Type B pancreatic cell (in vitro differentiated cells): ENCODE results near the gene ZAP70. TPM values are rescaled to one million over a fixed set of nuclear protein-coding genes. Genes with fewer than 3 reads are reported as not detected.
"Not testable (repeated sequence)": the region's sequence is repeated elsewhere in the genome, so short reads cannot be mapped to it uniquely, and the experiment has no call there.

ENCODE experiments used
- DNase-seq: peaks from one replicate; pipeline ENCODE4 v3.0.0; 2021; ENCODE audit warnings: mixed read lengths; ENCODE audit not compliant: unreplicated experiment; ENCODE audit errors: extremely low spot score
- H3K27ac Mint-ChIP-seq: 2 replicates; pipeline ENCODE4 v1.8.0; 2021; ENCODE audit warnings: mild to moderate bottlenecking, mixed read lengths
- H3K27me3 Mint-ChIP-seq: 2 replicates; pipeline ENCODE4 v1.8.0; 2021; ENCODE audit warnings: mixed read lengths
- H3K36me3 Mint-ChIP-seq: 2 replicates; pipeline ENCODE4 v1.8.0; 2021; ENCODE audit warnings: mixed read lengths
- H3K4me1 Mint-ChIP-seq: one replicate; pipeline ENCODE4 v1.8.0; 2021; ENCODE audit warnings: mixed read lengths; ENCODE audit not compliant: unreplicated experiment
- H3K4me3 Mint-ChIP-seq: 2 replicates; pipeline ENCODE4 v1.8.0; 2021; ENCODE audit warnings: mild to moderate bottlenecking, mixed read lengths
- H3K9me3 Mint-ChIP-seq: 2 replicates; pipeline ENCODE4 v1.8.0; 2021; ENCODE audit warnings: mixed read lengths
- CTCF ChIP-seq: fragments of 200-600 bp; sonication (generic); conservative IDR thresholded peaks from 2 replicates; pipeline ENCODE4 v1.5.0; 2021; ENCODE audit warnings: antibody characterized with exemption, mild to moderate bottlenecking
- total RNA-seq: library from RNA; stranded (reverse); gene quantifications from 2 replicates; pipeline ENCODE4 v1.2.1, GENCODE V29; 2021; ENCODE audit warnings: low replicate concordance

The ZAP70 gene
- total RNA-seq, 1 donor from 2014 or later: 2.5 TPM

- no peaks in the 10 kb centered on the region for H3K27me3 Mint-ChIP-seq
- no peaks in the 10 kb centered on the region for H3K9me3 Mint-ChIP-seq
- H3K36me3 Mint-ChIP-seq: peaks cover 3% of the 10 kb centered on the region
- no peak for TF ChIP-seq CTCF
- H3K27ac Mint-ChIP-seq: no peak overlapping the region
- DNase-seq: no peak
- H3K4me1 Mint-ChIP-seq: peaks cover 14% of the 10 kb centered on the region
- no peak overlapping the region for H3K4me3 Mint-ChIP-seq
These were observed 36.8 kb upstream of the ZAP70 start for GRCh38 chr2:97676620-97677019.

GRCh38 chr2:97677480-97677879, 35.9 kb upstream of the ZAP70 start:
- Mint-ChIP-seq H3K4me1 (peaks cover 14% of the 10 kb centered on the region), H3K27ac (no peak overlapping the region), H3K36me3 (peaks cover 3% of the 10 kb centered on the region), H3K4me3 (no peak overlapping the region), H3K27me3 (no peaks in the 10 kb centered on the region), H3K9me3 (no peaks in the 10 kb centered on the region)
- no peak for DNase-seq
- no peak for TF ChIP-seq CTCF

- Mint-ChIP-seq H3K4me3 (no peak overlapping the region), H3K9me3 (no peaks in the 10 kb centered on the region), H3K27ac (peak overlapping the region; percentile 77), H3K4me1 (peaks cover 10% of the 10 kb centered on the region), H3K36me3 (peaks cover 3% of the 10 kb centered on the region), H3K27me3 (no peaks in the 10 kb centered on the region)
- TF ChIP-seq CTCF: no peak
- no peak for DNase-seq
These were observed 35.1 kb upstream of the ZAP70 start for GRCh38 chr2:97678298-97678697.

- not testable (repeated sequence) for H3K4me1 Mint-ChIP-seq, H3K36me3 Mint-ChIP-seq, H3K4me3 Mint-ChIP-seq, DNase-seq, H3K27ac Mint-ChIP-seq, H3K9me3 Mint-ChIP-seq, H3K27me3 Mint-ChIP-seq
These were observed 26.1 kb upstream of the ZAP70 start for GRCh38 chr2:97687235-97687634.

GRCh38 chr2:97688062-97688827, 25.1 kb upstream of the ZAP70 start:
- Mint-ChIP-seq H3K9me3 (no peaks in the 10 kb centered on the region), H3K27ac (no peak overlapping the region), H3K27me3 (no peaks in the 10 kb centered on the region), H3K4me1 (no peaks in the 10 kb centered on the region), H3K4me3 (no peak overlapping the region), H3K36me3 (no peaks in the 10 kb centered on the region)
- DNase-seq: no peak
- no peak for TF ChIP-seq CTCF

GRCh38 chr2:97691166-97691565, 22.2 kb upstream of the ZAP70 start:
- H3K9me3 Mint-ChIP-seq: no peaks in the 10 kb centered on the region
- no peak for TF ChIP-seq CTCF
- H3K27me3 Mint-ChIP-seq: no peaks in the 10 kb centered on the region
- no peak overlapping the region for H3K27ac Mint-ChIP-seq
- H3K4me3 Mint-ChIP-seq: no peak overlapping the region
- no peaks in the 10 kb centered on the region for H3K36me3 Mint-ChIP-seq
- no peaks in the 10 kb centered on the region for H3K4me1 Mint-ChIP-seq
- no peak for DNase-seq
